ENCODE results near the gene CZIB. TPM values are rescaled to one million over a fixed set of nuclear protein-coding genes. Genes with fewer than 3 reads are reported as not detected.
A peak's percentile ranks its signal among the peaks of the same experiment; 100 is the strongest.

Gene CZIB
- total RNA-seq: 10 to 100 TPM; 39.6 to 49.7 (median 40.5) TPM
- 67.5 TPM for total RNA-seq (2013)

DNA sequence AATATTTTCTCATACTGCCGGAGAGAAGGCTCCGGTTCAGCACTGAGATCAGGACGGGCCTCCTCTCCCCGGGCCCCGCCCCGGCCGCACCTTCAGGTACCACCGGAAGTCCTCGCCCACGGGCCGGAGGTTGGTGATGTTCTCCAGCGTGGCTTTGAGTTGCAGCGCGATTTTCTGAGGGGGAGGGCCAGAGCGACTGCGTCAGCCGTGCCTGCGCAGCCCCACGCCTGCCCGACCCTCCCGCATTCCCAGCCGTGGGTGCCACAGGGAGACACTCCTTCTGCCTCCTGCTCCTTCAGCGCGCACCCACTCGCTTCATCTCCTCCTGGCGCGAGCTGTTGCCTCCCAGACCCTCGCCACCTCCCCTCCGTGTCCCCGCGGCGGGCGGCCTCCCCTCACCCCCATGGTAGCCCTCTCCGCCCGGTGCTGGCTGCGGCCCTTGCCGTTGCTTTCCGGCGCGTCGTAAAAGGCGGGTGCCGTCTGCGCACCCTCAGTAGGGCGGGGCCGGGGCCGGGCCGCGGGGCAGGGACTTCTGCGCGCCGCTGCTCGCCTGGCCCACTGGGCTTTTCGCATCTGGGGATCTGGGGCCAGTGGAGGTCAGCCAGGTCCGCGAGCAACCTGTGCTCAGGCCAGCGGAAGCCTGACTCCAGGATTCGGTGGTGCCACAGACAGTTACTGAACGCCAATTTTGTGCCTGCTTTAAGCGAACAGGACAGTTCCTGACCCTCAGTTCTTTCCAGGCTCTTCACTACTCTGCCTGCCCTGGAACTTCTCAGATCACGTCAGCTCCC is at the start of gene CZIB:
Gene CZIB (minus strand): TSS at position 464 of the 791 bp plus-strand sequence. CDS start 59 bp downstream, at position 405.
- peaks cover 15 to 26% of the 10 kb centered on the region in 2 donors for H3K4me1 Mint-ChIP-seq
- Histone ChIP-seq H3K4me3 (ENCODE audit: low read length) (peak within 1 kb of the TSS; percentile 97), H3K27ac (ENCODE audit: low read length) (peak within 1 kb of the TSS; percentile 98), H3K9me3 (ENCODE audit: control insufficient read depth, insufficient read depth, low read length) (no peaks in the 10 kb centered on the region), H3K27me3 (ENCODE audit: control insufficient read depth, insufficient read depth, low read length) (no peaks in the 10 kb centered on the region), H3K36me3 (ENCODE audit: control insufficient read depth, insufficient read depth, low read length) (peaks cover 6% of the 10 kb centered on the region), H3K4me1 (ENCODE audit: control insufficient read depth, insufficient read depth, low read length) (peaks cover 16% of the 10 kb centered on the region)
- intact Hi-C loops (cut with micrococcal nuclease): loop anchor here (1.0 kb wide), 2 partner anchors 18 to 24 kb away; partner anchors contain the start of genes CPT2 and MAGOH
- DNase-seq (peak; percentile 92 to 96), ATAC-seq (peak; percentile 92 to 97 (median 94))
- no peaks in the 10 kb centered on the region for H3K36me3 Mint-ChIP-seq
- H3K9me3 Mint-ChIP-seq: no peaks in the 10 kb centered on the region
- no peaks in the 10 kb centered on the region for H3K27me3 Mint-ChIP-seq (ENCODE audit: low read depth in 2 of 2)
- WGBS (ENCODE audit: insufficient coverage): under 1% methylated on average over 61 of the region's 61 CpGs
- H3K4me3 Mint-ChIP-seq: peak within 1 kb of the TSS; percentile 91
- TF ChIP-seq CTCF (IDR thresholded peaks at IDR 0.05): no peak
- peak within 1 kb of the TSS; percentile 90 to 97 for H3K27ac Mint-ChIP-seq

GRCh38 chr1:53270107-53270506 is 49.7 kb upstream of the CZIB start:
- no peak for DNase-seq
- Mint-ChIP-seq H3K9me3 (no peaks in the 10 kb centered on the region), H3K4me1 (no peaks in the 10 kb centered on the region), H3K36me3 (peaks cover 7% of the 10 kb centered on the region), H3K4me3 (no peak overlapping the region), H3K27ac (no peak overlapping the region), H3K27me3 (ENCODE audit: low read depth in 2 of 2) (no peaks in the 10 kb centered on the region)
- Histone ChIP-seq H3K27me3 (ENCODE audit: control insufficient read depth, insufficient read depth, low read length) (no peaks in the 10 kb centered on the region), H3K36me3 (ENCODE audit: control insufficient read depth, insufficient read depth, low read length) (peaks cover 9% of the 10 kb centered on the region), H3K9me3 (ENCODE audit: control insufficient read depth, insufficient read depth, low read length) (no peaks in the 10 kb centered on the region), H3K4me3 (ENCODE audit: low read length) (no peak overlapping the region), H3K27ac (ENCODE audit: low read length) (no peak overlapping the region), H3K4me1 (ENCODE audit: control insufficient read depth, insufficient read depth, low read length) (no peaks in the 10 kb centered on the region)
- no peak for TF ChIP-seq CTCF (IDR thresholded peaks at IDR 0.05)
- ATAC-seq: no peak
- intact Hi-C loops (cut with micrococcal nuclease): no loop called here
- WGBS (ENCODE audit: insufficient coverage): 87% methylated on average over 1 of the region's 1 CpG

DNA sequence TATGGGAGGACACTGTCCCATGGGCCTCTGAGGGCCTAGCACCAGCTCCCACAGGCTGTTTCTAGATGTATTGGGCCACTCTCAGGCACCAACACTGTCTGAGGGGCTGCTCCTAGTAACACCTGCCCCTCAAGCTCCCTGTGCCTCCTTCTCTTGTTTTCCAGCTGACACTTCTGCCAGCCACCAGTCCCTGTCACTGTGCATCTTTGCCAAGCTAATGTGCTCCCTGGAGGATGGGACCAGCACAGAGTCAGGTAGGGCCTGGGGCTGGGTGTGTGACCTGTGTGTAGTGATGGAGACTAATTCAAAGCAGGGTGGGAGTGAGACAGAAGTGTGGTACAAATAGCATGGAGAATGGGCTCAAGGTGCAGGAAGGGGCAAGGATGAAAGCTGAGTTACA is 47.3 kb upstream of the CZIB start:
- H3K4me1 ChIP-seq (ENCODE audit: control insufficient read depth, insufficient read depth, low read length): no peaks in the 10 kb centered on the region
- no peak overlapping the region for H3K4me3 Mint-ChIP-seq
- no peak overlapping the region for H3K27ac Mint-ChIP-seq
- no peaks in the 10 kb centered on the region for H3K27me3 ChIP-seq (ENCODE audit: control insufficient read depth, insufficient read depth, low read length)
- H3K9me3 Mint-ChIP-seq: no peaks in the 10 kb centered on the region
- H3K4me1 Mint-ChIP-seq: no peaks in the 10 kb centered on the region
- no peak overlapping the region for H3K4me3 ChIP-seq (ENCODE audit: low read length)
- DNase-seq: no peak
- TF ChIP-seq CTCF (IDR thresholded peaks at IDR 0.05): no peak
- peaks cover 7% of the 10 kb centered on the region for H3K36me3 Mint-ChIP-seq
- peaks cover 17% of the 10 kb centered on the region for H3K36me3 ChIP-seq (ENCODE audit: control insufficient read depth, insufficient read depth, low read length)
- ATAC-seq: no peak
- no peaks in the 10 kb centered on the region for H3K27me3 Mint-ChIP-seq (ENCODE audit: low read depth in 2 of 2)
- intact Hi-C loops (cut with micrococcal nuclease): no loop called here
- no peaks in the 10 kb centered on the region for H3K9me3 ChIP-seq (ENCODE audit: control insufficient read depth, insufficient read depth, low read length)
- no peak overlapping the region for H3K27ac ChIP-seq (ENCODE audit: low read length)

GRCh38 chr1:53266038-53266437 is 45.6 kb upstream of the CZIB start:
- Histone ChIP-seq H3K4me3 (ENCODE audit: low read length) (no peak overlapping the region), H3K9me3 (ENCODE audit: control insufficient read depth, insufficient read depth, low read length) (no peaks in the 10 kb centered on the region), H3K27me3 (ENCODE audit: control insufficient read depth, insufficient read depth, low read length) (no peaks in the 10 kb centered on the region), H3K36me3 (ENCODE audit: control insufficient read depth, insufficient read depth, low read length) (peaks cover 26% of the 10 kb centered on the region), H3K4me1 (ENCODE audit: control insufficient read depth, insufficient read depth, low read length) (no peaks in the 10 kb centered on the region), H3K27ac (ENCODE audit: low read length) (no peak overlapping the region)
- Mint-ChIP-seq H3K27me3 (ENCODE audit: low read depth in 2 of 2) (no peaks in the 10 kb centered on the region), H3K27ac (no peak overlapping the region), H3K36me3 (peaks cover 7% of the 10 kb centered on the region), H3K4me1 (no peaks in the 10 kb centered on the region), H3K9me3 (no peaks in the 10 kb centered on the region), H3K4me3 (no peak overlapping the region)
- DNase-seq (no peak), ATAC-seq (no peak)
- TF ChIP-seq CTCF (IDR thresholded peaks at IDR 0.05): no peak
- intact Hi-C loops (cut with micrococcal nuclease): no loop called here

Data from natural killer cell (primary cell).